ENCODE results near the gene CACNB1.

DNA sequence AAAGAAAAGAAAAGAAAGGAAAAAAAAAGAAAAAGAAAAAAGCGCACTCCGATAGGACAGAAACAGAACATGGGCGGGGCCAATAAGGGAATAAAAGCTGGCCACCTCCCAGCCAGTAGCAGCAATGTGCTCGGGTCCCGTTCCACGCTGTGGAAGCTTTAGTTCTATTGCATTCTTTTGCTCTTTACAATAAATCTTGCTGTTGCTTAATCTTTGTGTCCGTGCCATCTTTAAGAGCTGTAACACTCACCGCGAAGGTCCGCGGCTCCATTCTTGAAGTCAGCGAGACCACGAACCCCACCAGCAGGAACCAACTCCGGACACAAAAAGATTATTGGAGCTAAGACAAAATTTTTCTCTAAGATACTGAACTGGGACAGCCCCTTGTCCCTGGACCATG lies 28.4 kb downstream of the CACNB1 start:
- no peak for TF ChIP-seq POLR2A (IDR thresholded peaks at IDR 0.05)
- TF ChIP-seq, protein P1, sequence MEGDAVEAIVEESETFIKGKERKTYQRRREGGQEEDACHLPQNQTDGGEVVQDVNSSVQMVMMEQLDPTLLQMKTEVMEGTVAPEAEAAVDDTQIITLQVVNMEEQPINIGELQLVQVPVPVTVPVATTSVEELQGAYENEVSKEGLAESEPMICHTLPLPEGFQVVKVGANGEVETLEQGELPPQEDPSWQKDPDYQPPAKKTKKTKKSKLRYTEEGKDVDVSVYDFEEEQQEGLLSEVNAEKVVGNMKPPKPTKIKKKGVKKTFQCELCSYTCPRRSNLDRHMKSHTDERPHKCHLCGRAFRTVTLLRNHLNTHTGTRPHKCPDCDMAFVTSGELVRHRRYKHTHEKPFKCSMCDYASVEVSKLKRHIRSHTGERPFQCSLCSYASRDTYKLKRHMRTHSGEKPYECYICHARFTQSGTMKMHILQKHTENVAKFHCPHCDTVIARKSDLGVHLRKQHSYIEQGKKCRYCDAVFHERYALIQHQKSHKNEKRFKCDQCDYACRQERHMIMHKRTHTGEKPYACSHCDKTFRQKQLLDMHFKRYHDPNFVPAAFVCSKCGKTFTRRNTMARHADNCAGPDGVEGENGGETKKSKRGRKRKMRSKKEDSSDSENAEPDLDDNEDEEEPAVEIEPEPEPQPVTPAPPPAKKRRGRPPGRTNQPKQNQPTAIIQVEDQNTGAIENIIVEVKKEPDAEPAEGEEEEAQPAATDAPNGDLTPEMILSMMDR (IDR thresholded peaks at IDR 0.05), result no peak

All from adrenal gland (tissue), 5 donors.